Bronchial epithelial cell (primary cell): ENCODE results near the gene ASMT. TPM values are rescaled to one million over a fixed set of nuclear protein-coding genes. Genes with fewer than 3 reads are reported as not detected.
"Not testable (repeated sequence)": the region's sequence is repeated elsewhere in the genome, so short reads cannot be mapped to it uniquely, and the experiment has no call there.

Experiments
- DNase-seq: peaks from one replicate; pipeline ENCODE4 v3.0.0-alpha.2; 2010; ENCODE audit warnings: low read depth
- FAIRE-seq: peaks from 2 replicates; lab custom pipeline; 2011; peaks lifted over from hg19 to GRCh38; lab: Jason Lieb, UNC
- H3K27me3 ChIP-seq: 2 replicates; pipeline ENCODE4 v1.5.1; 2011; ENCODE audit warnings: low read length; ENCODE audit not compliant: control insufficient read depth, insufficient read depth
- H3K36me3 ChIP-seq: 2 replicates; pipeline ENCODE4 v1.5.1; 2011; ENCODE audit warnings: low read length; ENCODE audit not compliant: control insufficient read depth, insufficient read depth
- H3K4me3 ChIP-seq: 2 replicates; pipeline ENCODE4 v1.5.1; 2011; ENCODE audit warnings: mild to moderate bottlenecking, low read depth, low read length, control low read depth
- total RNA-seq: library from RNA; depleted of rRNA; stranded (reverse); fragments of >200 nt; gene quantifications from 2 replicates; pipeline ENCODE4 v1.2.1, GENCODE V29; 2014
- TF ChIP-seq, protein P1 (sequence below): IDR thresholded peaks from 2 replicates; pipeline ENCODE4 v1.5.1; 2011; ENCODE audit warnings: mild to moderate bottlenecking, moderate library complexity, low read length, control low read depth, inconsistent platforms; ENCODE audit not compliant: insufficient read depth, severe bottlenecking

The ASMT gene
- total RNA-seq, 1 donor from 2014 or later: under 0.01 TPM

DNA sequence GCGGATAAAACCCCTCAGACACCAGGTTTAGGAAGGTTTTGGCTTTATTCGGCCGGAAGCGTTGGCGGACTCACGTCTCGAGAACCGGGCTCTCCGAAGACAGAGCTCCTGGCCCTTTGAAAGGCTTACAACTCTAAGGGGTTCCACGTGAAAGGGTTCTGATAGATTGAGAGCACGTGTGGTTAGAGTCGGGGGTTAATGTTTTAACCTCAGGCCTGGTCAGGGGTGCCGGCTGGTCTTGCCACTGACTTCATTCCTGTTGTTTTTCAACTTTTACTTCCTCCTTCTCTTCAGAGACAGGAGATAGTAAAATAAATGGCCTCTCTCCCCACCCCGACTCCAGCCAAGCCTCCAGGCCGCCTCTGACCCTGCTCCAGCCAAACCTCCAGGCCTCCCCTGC is 4.7 kb upstream of the ASMT start:
- Histone ChIP-seq H3K4me3 (no peak overlapping the region), H3K36me3 (no peaks in the 10 kb centered on the region), H3K27me3 (no peaks in the 10 kb centered on the region)
- TF ChIP-seq, protein P1, sequence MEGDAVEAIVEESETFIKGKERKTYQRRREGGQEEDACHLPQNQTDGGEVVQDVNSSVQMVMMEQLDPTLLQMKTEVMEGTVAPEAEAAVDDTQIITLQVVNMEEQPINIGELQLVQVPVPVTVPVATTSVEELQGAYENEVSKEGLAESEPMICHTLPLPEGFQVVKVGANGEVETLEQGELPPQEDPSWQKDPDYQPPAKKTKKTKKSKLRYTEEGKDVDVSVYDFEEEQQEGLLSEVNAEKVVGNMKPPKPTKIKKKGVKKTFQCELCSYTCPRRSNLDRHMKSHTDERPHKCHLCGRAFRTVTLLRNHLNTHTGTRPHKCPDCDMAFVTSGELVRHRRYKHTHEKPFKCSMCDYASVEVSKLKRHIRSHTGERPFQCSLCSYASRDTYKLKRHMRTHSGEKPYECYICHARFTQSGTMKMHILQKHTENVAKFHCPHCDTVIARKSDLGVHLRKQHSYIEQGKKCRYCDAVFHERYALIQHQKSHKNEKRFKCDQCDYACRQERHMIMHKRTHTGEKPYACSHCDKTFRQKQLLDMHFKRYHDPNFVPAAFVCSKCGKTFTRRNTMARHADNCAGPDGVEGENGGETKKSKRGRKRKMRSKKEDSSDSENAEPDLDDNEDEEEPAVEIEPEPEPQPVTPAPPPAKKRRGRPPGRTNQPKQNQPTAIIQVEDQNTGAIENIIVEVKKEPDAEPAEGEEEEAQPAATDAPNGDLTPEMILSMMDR: no peak
- DNase-seq: no peak
- no peak for FAIRE-seq

DNA sequence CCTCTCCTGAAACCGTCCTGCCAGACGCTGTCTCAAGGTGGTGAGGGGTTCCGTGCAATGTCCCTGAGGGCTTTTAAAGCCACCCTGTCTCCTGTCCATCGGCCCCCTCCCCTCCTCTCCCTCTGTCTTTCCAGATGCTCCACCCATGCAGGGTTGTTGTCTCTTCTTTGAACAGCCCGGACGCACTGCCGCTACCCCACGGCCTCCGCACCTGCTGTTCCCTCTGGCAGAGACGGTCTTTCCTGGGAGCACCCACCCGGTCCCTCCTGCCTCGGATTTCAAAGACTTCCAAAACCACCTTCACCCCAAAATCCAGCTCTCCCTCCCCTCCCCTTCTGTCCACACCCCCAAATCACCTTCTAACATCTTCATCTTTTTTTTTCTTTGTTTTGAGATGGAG is 4.1 kb upstream of the ASMT start:
- FAIRE-seq (no peak), DNase-seq (no peak)
- TF ChIP-seq, protein P1: no peak
- Histone ChIP-seq H3K4me3 (no peak overlapping the region), H3K36me3 (no peaks in the 10 kb centered on the region), H3K27me3 (no peaks in the 10 kb centered on the region)

DNA sequence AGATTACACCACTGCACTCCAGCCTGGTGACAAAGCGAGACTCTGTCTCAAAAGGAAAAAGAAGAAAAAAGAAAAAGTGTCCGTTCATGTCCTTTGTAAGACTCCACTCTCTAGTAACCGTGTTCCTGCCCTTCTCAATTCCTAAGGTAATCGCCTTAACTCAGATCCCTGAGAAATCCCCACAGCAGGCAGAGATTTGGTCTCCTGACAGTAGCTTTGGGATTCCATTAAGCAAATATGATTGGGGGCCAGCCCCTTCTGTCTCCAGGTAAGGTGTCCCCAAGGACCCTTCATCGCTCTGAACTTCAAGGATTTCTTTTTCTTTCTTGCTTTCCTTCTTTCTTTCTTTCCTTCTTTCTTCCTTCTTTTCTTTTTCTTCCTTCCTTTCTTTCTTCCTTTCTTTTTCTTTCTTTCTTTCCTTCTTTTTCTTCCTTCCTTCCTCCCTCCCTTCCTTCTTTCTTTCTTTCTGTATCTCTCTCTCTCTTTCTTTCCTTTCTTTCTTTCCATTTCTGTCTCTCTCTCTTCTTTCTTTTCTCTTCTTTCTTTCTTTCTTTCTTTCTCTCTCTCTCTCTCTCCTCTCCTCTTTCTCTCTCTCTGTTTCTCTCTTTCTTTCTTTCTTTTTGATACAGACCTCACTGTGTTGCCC is 2.1 kb upstream of the ASMT start:
- no peaks in the 10 kb centered on the region for H3K27me3 ChIP-seq
- no peak overlapping the region for H3K4me3 ChIP-seq
- H3K36me3 ChIP-seq: no peaks in the 10 kb centered on the region
- DNase-seq: no peak
- TF ChIP-seq, protein P1: no peak
- FAIRE-seq: no peak

DNA sequence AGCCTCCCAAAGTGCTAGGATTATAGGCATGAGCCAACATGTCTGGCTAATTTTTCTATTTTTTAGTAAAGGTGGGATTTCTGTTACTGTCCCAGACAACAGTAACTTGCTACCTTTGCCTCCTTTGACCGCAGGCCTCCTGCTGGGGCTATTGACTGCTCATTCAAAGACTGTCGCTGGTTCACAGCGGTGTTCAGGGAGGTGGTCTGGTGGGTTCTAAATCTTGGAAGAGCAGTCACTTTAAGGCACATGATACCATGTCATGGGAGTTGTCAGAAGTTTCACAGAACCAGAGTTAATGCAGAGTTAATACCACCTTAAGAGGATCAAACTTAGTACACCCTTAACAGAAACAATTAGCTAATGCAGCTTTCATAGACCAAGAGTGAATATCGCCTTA is 3.8 kb downstream of the ASMT start:
- DNase-seq (no peak), FAIRE-seq (no peak)
- H3K4me3 ChIP-seq: no peak overlapping the region
- TF ChIP-seq, protein P1: no peak
- H3K27me3 ChIP-seq: no peaks in the 10 kb centered on the region
- no peaks in the 10 kb centered on the region for H3K36me3 ChIP-seq

DNA sequence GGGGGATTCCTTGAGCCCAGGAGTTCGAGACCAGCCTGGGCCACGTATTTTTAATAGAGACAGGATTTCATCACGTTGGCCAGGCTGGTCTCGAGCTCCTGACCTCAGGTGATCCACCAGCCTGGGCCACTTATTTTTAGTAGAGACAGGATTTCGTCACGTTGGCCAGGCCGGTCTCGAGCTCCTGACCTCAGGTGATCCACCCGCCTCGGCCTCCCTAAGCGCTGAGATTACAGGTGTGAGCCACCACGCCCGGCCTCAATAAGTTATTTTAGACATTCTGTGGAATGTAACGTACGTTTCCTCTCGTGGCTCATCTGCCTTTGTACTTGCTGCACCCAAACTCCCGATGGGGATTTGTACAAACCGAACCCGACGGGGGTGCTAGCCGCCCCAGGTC is 8.8 kb downstream of the ASMT start:
- no peak for DNase-seq
- Histone ChIP-seq H3K27me3 (no peaks in the 10 kb centered on the region), H3K36me3 (no peaks in the 10 kb centered on the region), H3K4me3 (no peak overlapping the region)
- TF ChIP-seq, protein P1: no peak
- FAIRE-seq: no peak

DNA sequence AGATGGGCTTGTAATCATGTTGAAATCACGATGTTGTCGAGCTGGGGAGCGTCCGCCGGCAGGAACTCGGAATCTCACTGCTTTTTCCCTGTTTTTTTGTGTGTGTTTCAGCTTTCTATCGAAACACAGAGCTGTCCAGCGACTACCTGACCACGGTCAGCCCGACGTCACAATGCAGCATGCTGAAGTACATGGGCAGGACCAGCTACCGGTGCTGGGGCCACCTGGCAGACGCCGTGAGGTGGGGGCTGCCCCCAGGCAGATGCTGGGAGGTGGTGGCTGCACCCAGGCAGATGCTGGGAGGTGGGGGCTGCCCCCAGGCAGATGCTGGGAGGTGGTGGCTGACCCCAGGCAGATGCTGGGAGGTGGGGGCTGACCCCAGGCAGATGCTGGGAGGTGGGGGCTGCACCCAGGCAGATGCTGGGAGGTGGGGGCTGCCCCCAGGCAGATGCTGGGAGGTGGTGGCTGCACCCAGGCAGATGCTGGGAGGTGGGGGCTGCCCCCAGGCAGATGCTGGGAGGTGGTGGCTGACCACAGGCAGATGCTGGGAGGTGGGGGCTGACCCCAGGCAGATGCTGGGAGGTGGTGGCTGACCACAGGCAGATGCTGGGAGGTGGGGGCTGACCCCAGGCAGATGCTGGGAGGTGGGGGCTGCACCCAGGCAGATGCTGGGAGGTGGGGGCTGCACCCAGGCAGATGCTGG is 9.4 kb downstream of the ASMT start:
- not testable (repeated sequence) for H3K36me3 ChIP-seq, DNase-seq, H3K27me3 ChIP-seq, H3K4me3 ChIP-seq, FAIRE-seq

DNA sequence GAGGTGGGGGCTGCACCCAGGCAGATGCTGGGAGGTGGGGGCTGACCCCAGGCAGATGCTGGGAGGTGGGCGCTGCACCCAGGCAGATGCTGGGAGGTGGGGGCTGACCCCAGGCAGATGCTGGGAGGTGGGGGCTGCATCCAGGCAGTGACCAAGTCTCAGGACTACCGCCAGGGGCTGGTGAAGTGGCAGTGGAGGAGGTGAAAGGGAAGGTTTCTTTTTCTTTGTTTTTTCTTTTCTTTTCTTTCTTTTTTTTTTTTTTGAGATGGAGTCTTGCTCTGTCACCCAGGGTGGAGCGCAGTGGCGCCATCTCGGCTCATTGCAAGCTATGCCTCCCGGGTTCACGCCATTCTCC is 10.0 kb downstream of the ASMT start:
- DNase-seq, H3K36me3 ChIP-seq, FAIRE-seq, H3K27me3 ChIP-seq, H3K4me3 ChIP-seq: not testable (repeated sequence)
